Ammon's horn (tissue), 1 donor: ENCODE measurements around the gene LHFPL3.
"Not testable (repeated sequence)": the region's sequence is repeated elsewhere in the genome, so short reads cannot be mapped to it uniquely, and the experiment has no call there.

Experiments
- DNase-seq: peaks from one replicate; pipeline ENCODE4 v3.0.0-alpha.2; 2016; ENCODE audit warnings: low spot score

Gene LHFPL3

GRCh38 chr7:104895522-104896236 is 567.3 kb downstream of the LHFPL3 start:
- peak; percentile 28 for DNase-seq

- DNase-seq, result no peak
Measured at GRCh38 chr7:104898434-104898833, 570.0 kb downstream of the LHFPL3 start.

GRCh38 chr7:104900525-104901239 is 572.3 kb downstream of the LHFPL3 start:
- DNase-seq, result peak; percentile 73

- DNase-seq, result peak; percentile 13
Measured at GRCh38 chr7:104901240-104901619, 572.8 kb downstream of the LHFPL3 start.

- no peak for DNase-seq
Measured at GRCh38 chr7:104902183-104902582, 573.8 kb downstream of the LHFPL3 start.

GRCh38 chr7:104903044-104903443 is 574.6 kb downstream of the LHFPL3 start:
- DNase-seq, result no peak

GRCh38 chr7:104903846-104904245 is 575.4 kb downstream of the LHFPL3 start:
- DNase-seq, result no peak

- DNase-seq, result no peak
Measured at GRCh38 chr7:104906032-104906431, 577.6 kb downstream of the LHFPL3 start.

GRCh38 chr7:104906556-104906955 is 578.2 kb downstream of the LHFPL3 start:
- DNase-seq, result no peak

GRCh38 chr7:104908636-104909035 is 580.2 kb downstream of the LHFPL3 start:
- DNase-seq, result no peak

- no peak for DNase-seq
Measured at GRCh38 chr7:104909096-104909495, 580.7 kb downstream of the LHFPL3 start.

GRCh38 chr7:104914421-104914820 is 586.0 kb downstream of the LHFPL3 start:
- DNase-seq, result no peak

- no peak for DNase-seq
Measured at GRCh38 chr7:104921596-104921995, 593.2 kb downstream of the LHFPL3 start.

- no peak for DNase-seq
Measured at GRCh38 chr7:104922182-104923009, 594.0 kb downstream of the LHFPL3 start.

GRCh38 chr7:104923010-104923421 is 594.6 kb downstream of the LHFPL3 start:
- DNase-seq, result peak; percentile 83

- DNase-seq, result not testable (repeated sequence)
Measured at GRCh38 chr7:104926189-104926588, 597.8 kb downstream of the LHFPL3 start.

GRCh38 chr7:104926601-104927041 is 598.2 kb downstream of the LHFPL3 start:
- DNase-seq, result no peak

GRCh38 chr7:104927055-104927454 is 598.7 kb downstream of the LHFPL3 start:
- peak; percentile 24 for DNase-seq

- no peak for DNase-seq
Measured at GRCh38 chr7:104928721-104929400, 600.5 kb downstream of the LHFPL3 start.

- no peak for DNase-seq
Measured at GRCh38 chr7:104929921-104930320, 601.5 kb downstream of the LHFPL3 start.

GRCh38 chr7:104931181-104931781 is 602.9 kb downstream of the LHFPL3 start:
- DNase-seq, result no peak

GRCh38 chr7:104933022-104933421 is 604.6 kb downstream of the LHFPL3 start:
- no peak for DNase-seq
